ENCODE results near the gene GNS.

Gene GNS

GRCh38 chr12:64706306-64706705 lies 52.9 kb downstream of the GNS start:
- in situ Hi-C loops (cut with MboI; ENCODE audit: low pct_unique_long_range_greater_than_20kb, low sequenced_read_pairs, unreplicated experiment): no loop called here
- TF ChIP-seq CTCF (IDR thresholded peaks at IDR 0.05; ENCODE audit: extremely low read depth, insufficient read depth, missing control alignments): no peak
- DNase-seq (ENCODE audit: low spot score): no peak

GRCh38 chr12:64701283-64701682 lies 57.9 kb downstream of the GNS start:
- in situ Hi-C loops (cut with MboI; ENCODE audit: low pct_unique_long_range_greater_than_20kb, low sequenced_read_pairs, unreplicated experiment): loop anchor here (5.0 kb wide), 1 partner anchor 154 kb away; no protein-coding TSS in a partner anchor
- no peak for DNase-seq (ENCODE audit: low spot score)
- TF ChIP-seq CTCF (IDR thresholded peaks at IDR 0.05; ENCODE audit: extremely low read depth, insufficient read depth, missing control alignments): no peak

DNA sequence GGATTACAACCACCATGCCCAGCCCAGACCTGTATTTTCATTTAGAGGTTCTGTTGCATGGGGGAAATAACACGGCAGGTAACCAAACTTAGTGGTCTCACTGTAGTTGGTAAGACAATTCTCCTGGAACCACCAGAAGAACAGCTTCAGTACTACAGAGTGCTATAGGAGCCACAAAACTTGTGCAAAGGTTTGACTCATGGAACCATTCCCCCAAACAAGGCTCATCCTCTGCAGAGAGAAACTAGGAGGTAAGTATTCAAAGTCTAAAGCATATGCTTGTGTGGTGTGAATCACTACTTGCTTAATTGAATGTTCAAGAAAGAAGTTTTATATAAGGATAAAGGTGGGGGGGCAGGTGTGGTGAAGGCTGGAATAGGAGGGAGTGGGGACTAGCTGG lies 58.7 kb downstream of the GNS start:
- no peak for TF ChIP-seq CTCF (IDR thresholded peaks at IDR 0.05; ENCODE audit: extremely low read depth, insufficient read depth, missing control alignments)
- in situ Hi-C loops (cut with MboI; ENCODE audit: low pct_unique_long_range_greater_than_20kb, low sequenced_read_pairs, unreplicated experiment): loop anchor here (5.0 kb wide), 1 partner anchor 153 kb away; no protein-coding TSS in a partner anchor
- no peak for DNase-seq (ENCODE audit: low spot score)

GRCh38 chr12:64699504-64700115 lies 59.6 kb downstream of the GNS start:
- in situ Hi-C loops (cut with MboI; ENCODE audit: low pct_unique_long_range_greater_than_20kb, low sequenced_read_pairs, unreplicated experiment): loop anchor here (5.0 kb wide), 1 partner anchor 152 kb away; no protein-coding TSS in a partner anchor
- no peak for TF ChIP-seq CTCF (IDR thresholded peaks at IDR 0.05; ENCODE audit: extremely low read depth, insufficient read depth, missing control alignments)
- DNase-seq (ENCODE audit: low spot score): no peak

- DNase-seq (ENCODE audit: low spot score): no peak
- in situ Hi-C loops (cut with MboI; ENCODE audit: low pct_unique_long_range_greater_than_20kb, low sequenced_read_pairs, unreplicated experiment): no loop called here
- no peak for TF ChIP-seq CTCF (IDR thresholded peaks at IDR 0.05; ENCODE audit: extremely low read depth, insufficient read depth, missing control alignments)
Observed at GRCh38 chr12:64696080-64696741, 63.0 kb downstream of the GNS start.

DNA sequence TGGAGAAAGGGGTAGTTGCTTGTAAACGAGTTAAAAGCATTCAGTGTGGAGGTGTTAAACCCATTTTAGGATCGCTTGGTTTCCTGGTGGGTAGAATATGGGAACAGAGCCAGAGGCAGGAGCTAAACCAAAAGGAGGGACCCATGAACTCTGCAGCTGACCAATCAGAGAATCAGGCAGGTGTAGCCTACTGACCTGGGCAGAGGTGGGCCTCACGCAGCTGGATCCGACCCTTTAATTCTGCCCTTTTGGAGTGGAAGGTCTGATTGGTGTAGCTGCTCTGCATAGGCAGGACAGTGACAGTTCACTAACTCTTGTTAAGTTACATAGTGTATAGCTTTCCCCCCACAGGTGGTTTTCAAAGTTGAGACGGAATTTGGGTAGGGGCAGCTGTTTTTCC lies 63.7 kb downstream of the GNS start:
- no peak for TF ChIP-seq CTCF (IDR thresholded peaks at IDR 0.05; ENCODE audit: extremely low read depth, insufficient read depth, missing control alignments)
- in situ Hi-C loops (cut with MboI; ENCODE audit: low pct_unique_long_range_greater_than_20kb, low sequenced_read_pairs, unreplicated experiment): no loop called here
- no peak for DNase-seq (ENCODE audit: low spot score)

Data from GM13977 (cell line).